ENCODE measurements around the gene FBXO45. TPM values are rescaled to one million over a fixed set of nuclear protein-coding genes. Genes with fewer than 3 reads are reported as not detected.

Gene FBXO45
- total and polyA plus RNA-seq, 9 of the 15 experiments (the other 6 are each of a cell fraction or from before 2014, with no cell fraction given) = 15.2 to 52.8 (median 37.0) TPM

DNA sequence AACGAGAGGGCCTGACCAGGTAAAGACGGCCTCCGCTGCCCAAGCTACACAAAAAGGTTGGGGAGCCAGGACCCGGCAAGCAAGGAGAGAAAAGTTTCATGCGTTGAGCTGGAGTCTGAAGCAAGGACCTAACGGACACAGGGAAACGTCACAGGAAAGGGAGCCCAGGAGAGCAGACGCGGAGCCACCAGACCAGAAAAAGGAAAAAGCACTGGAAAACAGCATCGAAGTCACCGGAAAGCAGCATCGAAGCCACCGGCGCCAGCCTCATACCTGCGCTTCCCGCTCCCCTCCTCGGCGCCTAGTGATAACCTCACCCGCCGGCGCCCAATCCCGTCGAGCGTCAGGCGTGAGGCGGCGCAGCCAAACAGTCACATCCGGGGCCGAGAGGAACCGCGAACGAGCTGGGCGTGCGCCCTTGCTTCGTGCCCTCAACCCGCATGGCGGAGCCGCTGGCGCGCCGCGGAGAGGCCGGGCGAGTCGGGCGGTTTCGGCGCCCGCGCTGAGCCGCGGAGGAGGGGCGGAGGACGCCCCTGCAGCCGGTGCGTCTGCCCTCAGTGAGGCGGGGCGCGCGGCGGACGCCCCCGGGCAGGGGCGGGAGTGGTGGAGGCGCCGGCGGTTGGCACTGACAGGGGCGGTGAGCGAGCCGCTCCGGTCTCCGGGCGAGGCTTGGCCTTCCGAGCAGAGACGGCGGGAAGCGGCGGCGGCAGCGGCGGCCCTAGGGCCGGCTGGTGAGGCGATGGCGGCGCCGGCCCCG is at the start of gene FBXO45, which contains the start of gene WDR53 (continued):
- TF ChIP-seq, protein P1, sequence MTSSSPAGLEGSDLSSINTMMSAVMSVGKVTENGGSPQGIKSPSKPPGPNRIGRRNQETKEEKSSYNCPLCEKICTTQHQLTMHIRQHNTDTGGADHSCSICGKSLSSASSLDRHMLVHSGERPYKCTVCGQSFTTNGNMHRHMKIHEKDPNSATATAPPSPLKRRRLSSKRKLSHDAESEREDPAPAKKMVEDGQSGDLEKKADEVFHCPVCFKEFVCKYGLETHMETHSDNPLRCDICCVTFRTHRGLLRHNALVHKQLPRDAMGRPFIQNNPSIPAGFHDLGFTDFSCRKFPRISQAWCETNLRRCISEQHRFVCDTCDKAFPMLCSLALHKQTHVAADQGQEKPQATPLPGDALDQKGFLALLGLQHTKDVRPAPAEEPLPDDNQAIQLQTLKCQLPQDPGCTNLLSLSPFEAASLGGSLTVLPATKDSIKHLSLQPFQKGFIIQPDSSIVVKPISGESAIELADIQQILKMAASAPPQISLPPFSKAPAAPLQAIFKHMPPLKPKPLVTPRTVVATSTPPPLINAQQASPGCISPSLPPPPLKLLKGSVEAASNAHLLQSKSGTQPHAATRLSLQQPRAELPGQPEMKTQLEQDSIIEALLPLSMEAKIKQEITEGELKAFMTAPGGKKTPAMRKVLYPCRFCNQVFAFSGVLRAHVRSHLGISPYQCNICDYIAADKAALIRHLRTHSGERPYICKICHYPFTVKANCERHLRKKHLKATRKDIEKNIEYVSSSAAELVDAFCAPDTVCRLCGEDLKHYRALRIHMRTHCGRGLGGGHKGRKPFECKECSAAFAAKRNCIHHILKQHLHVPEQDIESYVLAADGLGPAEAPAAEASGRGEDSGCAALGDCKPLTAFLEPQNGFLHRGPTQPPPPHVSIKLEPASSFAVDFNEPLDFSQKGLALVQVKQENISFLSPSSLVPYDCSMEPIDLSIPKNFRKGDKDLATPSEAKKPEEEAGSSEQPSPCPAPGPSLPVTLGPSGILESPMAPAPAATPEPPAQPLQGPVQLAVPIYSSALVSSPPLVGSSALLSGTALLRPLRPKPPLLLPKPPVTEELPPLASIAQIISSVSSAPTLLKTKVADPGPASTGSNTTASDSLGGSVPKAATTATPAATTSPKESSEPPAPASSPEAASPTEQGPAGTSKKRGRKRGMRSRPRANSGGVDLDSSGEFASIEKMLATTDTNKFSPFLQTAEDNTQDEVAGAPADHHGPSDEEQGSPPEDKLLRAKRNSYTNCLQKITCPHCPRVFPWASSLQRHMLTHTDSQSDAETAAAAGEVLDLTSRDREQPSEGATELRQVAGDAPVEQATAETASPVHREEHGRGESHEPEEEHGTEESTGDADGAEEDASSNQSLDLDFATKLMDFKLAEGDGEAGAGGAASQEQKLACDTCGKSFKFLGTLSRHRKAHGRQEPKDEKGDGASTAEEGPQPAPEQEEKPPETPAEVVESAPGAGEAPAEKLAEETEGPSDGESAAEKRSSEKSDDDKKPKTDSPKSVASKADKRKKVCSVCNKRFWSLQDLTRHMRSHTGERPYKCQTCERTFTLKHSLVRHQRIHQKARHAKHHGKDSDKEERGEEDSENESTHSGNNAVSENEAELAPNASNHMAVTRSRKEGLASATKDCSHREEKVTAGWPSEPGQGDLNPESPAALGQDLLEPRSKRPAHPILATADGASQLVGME (CRISPR knock-in tag; IDR thresholded peaks at IDR 0.05) = peak; percentile 73; the same call in 1 of the 2 replicates
- peak; percentile 86 for TF ChIP-seq MAX (CRISPR knock-in tag; IDR thresholded peaks at IDR 0.05)
- peak; percentile 90 for TF ChIP-seq SP1 (CRISPR knock-in tag; IDR thresholded peaks at IDR 0.05)
- TF ChIP-seq, protein P2, sequence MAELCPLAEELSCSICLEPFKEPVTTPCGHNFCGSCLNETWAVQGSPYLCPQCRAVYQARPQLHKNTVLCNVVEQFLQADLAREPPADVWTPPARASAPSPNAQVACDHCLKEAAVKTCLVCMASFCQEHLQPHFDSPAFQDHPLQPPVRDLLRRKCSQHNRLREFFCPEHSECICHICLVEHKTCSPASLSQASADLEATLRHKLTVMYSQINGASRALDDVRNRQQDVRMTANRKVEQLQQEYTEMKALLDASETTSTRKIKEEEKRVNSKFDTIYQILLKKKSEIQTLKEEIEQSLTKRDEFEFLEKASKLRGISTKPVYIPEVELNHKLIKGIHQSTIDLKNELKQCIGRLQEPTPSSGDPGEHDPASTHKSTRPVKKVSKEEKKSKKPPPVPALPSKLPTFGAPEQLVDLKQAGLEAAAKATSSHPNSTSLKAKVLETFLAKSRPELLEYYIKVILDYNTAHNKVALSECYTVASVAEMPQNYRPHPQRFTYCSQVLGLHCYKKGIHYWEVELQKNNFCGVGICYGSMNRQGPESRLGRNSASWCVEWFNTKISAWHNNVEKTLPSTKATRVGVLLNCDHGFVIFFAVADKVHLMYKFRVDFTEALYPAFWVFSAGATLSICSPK (IDR thresholded peaks at IDR 0.05; ENCODE audit: borderline replicate concordance) = no peak
- TF ChIP-seq, protein P3, sequence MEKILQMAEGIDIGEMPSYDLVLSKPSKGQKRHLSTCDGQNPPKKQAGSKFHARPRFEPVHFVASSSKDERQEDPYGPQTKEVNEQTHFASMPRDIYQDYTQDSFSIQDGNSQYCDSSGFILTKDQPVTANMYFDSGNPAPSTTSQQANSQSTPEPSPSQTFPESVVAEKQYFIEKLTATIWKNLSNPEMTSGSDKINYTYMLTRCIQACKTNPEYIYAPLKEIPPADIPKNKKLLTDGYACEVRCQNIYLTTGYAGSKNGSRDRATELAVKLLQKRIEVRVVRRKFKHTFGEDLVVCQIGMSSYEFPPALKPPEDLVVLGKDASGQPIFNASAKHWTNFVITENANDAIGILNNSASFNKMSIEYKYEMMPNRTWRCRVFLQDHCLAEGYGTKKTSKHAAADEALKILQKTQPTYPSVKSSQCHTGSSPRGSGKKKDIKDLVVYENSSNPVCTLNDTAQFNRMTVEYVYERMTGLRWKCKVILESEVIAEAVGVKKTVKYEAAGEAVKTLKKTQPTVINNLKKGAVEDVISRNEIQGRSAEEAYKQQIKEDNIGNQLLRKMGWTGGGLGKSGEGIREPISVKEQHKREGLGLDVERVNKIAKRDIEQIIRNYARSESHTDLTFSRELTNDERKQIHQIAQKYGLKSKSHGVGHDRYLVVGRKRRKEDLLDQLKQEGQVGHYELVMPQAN (IDR thresholded peaks at IDR 0.05; ENCODE audit: borderline replicate concordance) = peak; percentile 94
- no peak for TF ChIP-seq ZNF165 (CRISPR knock-in tag; IDR thresholded peaks at IDR 0.05; ENCODE audit: borderline replicate concordance)
- no peak for TF ChIP-seq MCM7 (IDR thresholded peaks at IDR 0.05)
- TF ChIP-seq HDAC8 (tag; IDR thresholded peaks at IDR 0.05) = no peak
- TF ChIP-seq RBM17 (IDR thresholded peaks at IDR 0.05; ENCODE audit: borderline replicate concordance, low read depth, low read length) = no peak
- peak; percentile 28; the same call in 1 of the 2 replicates for TF ChIP-seq XRCC5 (IDR thresholded peaks at IDR 0.05; ENCODE audit: low read depth, low read length)
- TF ChIP-seq NCOA2 (IDR thresholded peaks at IDR 0.05; ENCODE audit: partially characterized antibody in 2 of 2) = no peak
- TF ChIP-seq CBX2 (IDR thresholded peaks at IDR 0.05; ENCODE audit: insufficient read depth, low read length, poor library complexity, severe bottlenecking) = no peak
- no peak for TF ChIP-seq ARID3A (IDR thresholded peaks at IDR 0.05; ENCODE audit: borderline replicate concordance, low read depth, low read length)
